Measurements from ENCODE around the gene FXYD6.
A peak's percentile ranks its signal among the peaks of the same experiment; 100 is the strongest.

Gene FXYD6

GRCh38 chr11:117914991-117915618 lies 38.6 kb upstream of the FXYD6 start:
- TF ChIP-seq GATA3 (IDR thresholded peaks at IDR 0.05; ENCODE audit: low read depth, low read length), result no peak
- no peak for TF ChIP-seq GATA2 (IDR thresholded peaks at IDR 0.05; ENCODE audit: low read depth, low read length)

DNA sequence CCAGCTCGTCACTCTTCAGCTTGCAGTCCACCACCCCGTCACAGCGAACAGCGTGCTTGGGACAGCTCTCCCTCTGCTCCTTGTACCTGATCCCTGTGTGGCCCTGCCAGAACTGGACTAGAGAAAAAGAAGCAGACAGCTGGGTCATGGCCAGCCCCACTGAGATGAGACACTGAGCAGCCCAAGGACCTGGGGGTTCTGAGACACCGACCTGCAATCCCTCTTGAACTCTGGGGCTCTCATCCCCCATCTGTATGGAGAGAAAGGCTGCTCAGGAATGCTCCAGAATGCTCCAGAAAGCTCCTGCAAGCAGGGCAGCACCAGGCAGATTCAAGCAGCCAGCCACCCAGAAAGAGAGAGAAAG lies 37.9 kb upstream of the FXYD6 start:
- no peak for TF ChIP-seq GATA3 (IDR thresholded peaks at IDR 0.05; ENCODE audit: low read depth, low read length)
- TF ChIP-seq GATA2 (IDR thresholded peaks at IDR 0.05; ENCODE audit: low read depth, low read length), result no peak

GRCh38 chr11:117913736-117914397 lies 37.4 kb upstream of the FXYD6 start:
- TF ChIP-seq GATA3 (IDR thresholded peaks at IDR 0.05; ENCODE audit: low read depth, low read length), result no peak

DNA sequence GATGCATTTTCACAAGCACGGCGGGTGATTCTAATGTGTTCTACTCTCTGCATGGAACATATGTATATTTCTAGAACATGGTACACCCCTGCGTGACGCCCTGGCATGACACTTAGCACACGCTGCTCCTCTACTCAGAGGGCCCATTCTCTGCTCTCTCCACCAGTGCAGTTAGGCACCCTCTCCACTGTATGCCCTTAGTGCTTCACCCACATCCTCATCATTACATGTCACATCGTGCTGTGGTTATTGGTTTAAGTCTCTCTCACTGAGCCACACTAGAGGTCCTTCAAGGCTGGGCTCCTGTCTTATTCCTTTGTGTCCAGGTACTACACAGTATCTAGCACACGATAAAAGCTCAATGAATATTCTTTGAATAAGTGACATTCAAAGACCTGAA lies 36.0 kb upstream of the FXYD6 start:
- no peak for TF ChIP-seq GATA3 (IDR thresholded peaks at IDR 0.05; ENCODE audit: low read depth, low read length)
- TF ChIP-seq GATA2 (IDR thresholded peaks at IDR 0.05; ENCODE audit: low read depth, low read length), result no peak

DNA sequence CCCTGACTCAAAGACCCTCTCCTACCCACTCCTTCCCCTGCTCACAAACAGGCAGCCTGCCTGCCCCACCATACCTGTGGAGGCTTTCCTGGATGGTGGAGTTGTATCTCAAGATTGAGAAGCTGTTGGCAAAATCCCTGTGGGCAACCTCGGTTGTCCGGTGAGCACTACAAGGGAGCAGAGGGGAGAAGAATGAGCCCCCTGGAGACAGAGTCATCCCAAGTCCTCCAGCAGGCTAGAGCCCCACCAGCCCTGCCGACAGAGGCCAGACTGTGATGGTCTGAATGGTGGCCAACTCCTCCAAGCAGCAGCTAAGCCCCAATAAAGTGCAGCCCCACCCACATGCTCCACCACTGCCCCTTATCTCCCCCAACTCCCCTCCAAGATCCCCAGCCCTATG lies 35.2 kb upstream of the FXYD6 start:
- TF ChIP-seq GATA2 (IDR thresholded peaks at IDR 0.05; ENCODE audit: low read depth, low read length) (no peak), GATA3 (IDR thresholded peaks at IDR 0.05; ENCODE audit: low read depth, low read length) (no peak)

DNA sequence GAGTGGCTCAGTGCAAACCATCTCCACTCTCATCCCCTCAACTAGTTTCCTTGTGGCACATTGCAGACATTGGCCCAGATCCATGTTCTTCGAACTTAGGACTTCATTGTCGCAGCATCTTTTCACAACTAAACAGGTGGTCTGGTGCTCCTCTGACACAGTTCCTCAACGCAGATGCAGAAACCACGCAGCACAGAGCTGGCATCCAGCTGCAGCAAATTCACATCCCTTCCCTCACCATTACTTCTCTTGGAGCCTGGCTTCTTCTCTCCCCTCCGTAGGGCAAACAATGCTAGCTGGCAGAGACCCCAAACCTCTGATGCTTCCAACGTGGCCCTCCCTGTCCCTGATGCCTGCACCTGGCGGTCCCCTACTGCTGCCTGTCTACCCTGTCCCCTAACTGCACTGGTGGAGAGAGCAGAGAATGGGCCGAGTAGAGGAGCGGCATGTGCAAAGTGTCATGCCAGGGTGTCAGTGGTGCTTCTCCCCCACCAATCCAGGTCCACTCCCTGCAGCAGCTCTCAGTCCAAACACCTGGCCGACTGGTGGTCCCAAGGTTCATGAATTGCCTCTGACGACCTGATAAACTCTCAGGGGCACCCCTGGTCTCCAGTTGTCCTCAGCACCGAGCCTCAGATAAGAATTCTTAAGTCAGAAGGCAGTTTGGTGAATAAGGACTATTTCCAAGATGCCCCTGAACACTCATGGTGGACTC lies 34.6 kb upstream of the FXYD6 start:
- no peak for TF ChIP-seq GATA3 (IDR thresholded peaks at IDR 0.05; ENCODE audit: low read depth, low read length)
- no peak for TF ChIP-seq GATA2 (IDR thresholded peaks at IDR 0.05; ENCODE audit: low read depth, low read length)

DNA sequence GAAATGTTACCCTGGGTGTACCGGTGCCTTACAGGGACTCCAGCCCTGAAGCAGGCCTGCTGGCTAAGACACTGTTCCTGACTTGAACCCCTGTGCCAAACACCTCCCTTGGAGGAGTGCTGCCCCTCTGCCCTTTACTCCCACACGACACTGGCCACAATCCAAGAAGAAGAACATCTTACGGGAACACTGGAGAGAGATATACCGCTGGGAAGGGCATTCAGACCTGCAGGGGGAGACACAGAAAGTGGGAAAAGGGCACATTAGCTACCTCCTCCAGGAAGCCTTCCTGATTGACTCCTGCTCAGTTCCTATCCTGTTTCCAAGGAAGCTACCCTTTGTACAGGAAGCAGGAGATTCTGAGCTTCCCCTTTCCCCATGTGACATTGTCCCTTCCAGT lies 34.1 kb upstream of the FXYD6 start:
- TF ChIP-seq GATA3 (IDR thresholded peaks at IDR 0.05; ENCODE audit: low read depth, low read length) (no peak), GATA2 (IDR thresholded peaks at IDR 0.05; ENCODE audit: low read depth, low read length) (no peak)

DNA sequence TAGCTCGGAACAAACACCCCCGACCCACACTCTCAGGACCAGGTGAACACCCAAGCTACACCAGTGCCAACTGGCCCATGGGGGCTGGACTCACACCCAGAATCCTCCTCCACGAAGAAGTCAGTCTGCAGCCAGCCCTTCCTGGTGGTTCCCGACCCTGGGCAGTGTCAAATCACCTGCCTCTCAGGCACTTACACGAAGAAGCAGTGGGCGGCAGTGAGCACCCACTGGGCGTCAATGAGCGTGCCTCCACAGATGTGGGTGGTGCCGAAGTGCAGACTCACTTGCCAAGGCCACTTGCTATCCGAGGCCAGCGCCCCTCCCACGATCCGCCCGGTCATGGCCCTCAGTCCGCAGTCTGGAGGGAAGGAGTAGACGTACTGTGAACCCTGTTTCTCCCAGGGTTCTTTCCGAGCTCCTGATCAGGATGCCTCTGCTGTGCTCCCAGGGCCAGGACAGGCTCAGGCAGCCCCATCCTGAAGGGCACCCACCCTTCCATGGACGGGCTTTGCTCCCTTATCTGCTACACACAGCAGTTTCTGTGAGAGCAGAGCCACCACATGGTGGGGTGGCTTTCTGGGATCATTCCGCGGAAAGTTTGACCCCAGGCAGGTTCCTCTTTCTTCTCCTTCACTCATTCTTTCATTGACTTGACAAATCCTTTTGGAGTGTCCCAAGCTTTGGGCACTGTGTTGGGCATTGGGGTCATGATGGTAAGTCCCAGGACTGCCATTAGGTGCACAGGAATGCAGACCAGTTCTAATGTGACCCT lies 33.3 kb upstream of the FXYD6 start:
- TF ChIP-seq GATA3 (IDR thresholded peaks at IDR 0.05; ENCODE audit: low read depth, low read length), result no peak
- TF ChIP-seq GATA2 (IDR thresholded peaks at IDR 0.05; ENCODE audit: low read depth, low read length), result no peak

GRCh38 chr11:117908959-117909610 lies 32.6 kb upstream of the FXYD6 start:
- TF ChIP-seq GATA3 (IDR thresholded peaks at IDR 0.05; ENCODE audit: low read depth, low read length) (no peak), GATA2 (IDR thresholded peaks at IDR 0.05; ENCODE audit: low read depth, low read length) (peak; percentile 88)

- TF ChIP-seq GATA3 (IDR thresholded peaks at IDR 0.05; ENCODE audit: low read depth, low read length) (no peak), GATA2 (IDR thresholded peaks at IDR 0.05; ENCODE audit: low read depth, low read length) (no peak)
These were observed 31.8 kb upstream of the FXYD6 start for GRCh38 chr11:117908109-117908895.

DNA sequence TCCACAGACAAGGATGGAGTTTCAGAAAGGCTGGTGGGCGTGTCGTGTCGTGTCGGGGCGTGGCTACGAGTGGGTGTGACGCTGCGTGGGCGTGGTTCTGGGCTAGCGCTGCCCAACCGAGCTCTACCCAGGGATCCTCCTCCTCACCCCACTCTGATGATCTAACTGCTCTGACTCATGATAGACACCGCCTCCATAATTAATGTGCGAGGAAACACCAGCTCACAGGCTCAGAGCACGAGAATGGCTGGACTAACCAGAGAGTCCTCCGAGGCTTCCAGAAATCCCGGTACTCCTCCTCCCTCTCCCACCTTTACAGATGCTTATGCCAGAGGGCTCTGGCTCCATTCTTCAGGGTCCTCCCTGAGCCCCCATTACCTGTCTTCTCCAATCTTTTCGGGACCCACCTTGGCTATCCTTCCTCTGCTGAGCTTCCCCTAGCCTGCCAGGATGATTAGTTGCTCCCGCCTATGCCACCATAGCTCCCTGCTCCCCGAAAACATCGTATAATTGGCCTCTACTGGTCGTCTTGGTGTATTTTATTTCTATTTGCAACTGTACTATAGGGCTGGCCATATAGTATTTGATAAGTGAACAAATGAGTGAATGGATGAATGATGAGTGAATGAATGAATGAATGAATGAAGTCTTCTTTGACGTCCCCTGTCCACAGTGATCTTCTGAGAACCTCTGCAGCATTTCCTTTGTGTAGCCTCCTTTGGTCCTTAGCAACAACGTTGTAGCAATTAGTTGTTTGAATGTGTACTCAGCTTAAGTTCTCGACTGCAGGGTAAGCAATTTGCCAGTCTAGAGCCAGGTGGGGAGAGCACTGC lies 31.0 kb upstream of the FXYD6 start:
- TF ChIP-seq GATA3 (IDR thresholded peaks at IDR 0.05; ENCODE audit: low read depth, low read length), result no peak
- no peak for TF ChIP-seq GATA2 (IDR thresholded peaks at IDR 0.05; ENCODE audit: low read depth, low read length)

DNA sequence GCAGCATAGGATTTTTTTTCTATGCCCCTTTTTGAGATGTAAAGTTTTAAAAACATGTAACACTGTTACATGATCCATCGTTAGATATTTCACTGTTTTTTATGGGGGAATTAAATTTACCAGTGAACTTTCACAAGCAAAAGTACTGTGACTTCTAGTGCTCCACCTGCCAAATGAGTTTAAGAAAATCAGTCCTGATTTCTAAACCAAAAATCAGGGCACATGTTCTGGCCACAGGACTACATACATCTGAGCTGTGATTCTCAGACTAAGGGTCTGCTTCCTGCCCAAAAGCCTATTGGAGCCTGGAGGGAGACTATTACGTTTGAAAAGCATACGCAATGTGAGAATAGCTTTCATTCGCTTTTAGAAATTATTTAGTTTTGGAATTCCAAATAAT lies 30.3 kb upstream of the FXYD6 start:
- no peak for TF ChIP-seq GATA2 (IDR thresholded peaks at IDR 0.05; ENCODE audit: low read depth, low read length)
- no peak for TF ChIP-seq GATA3 (IDR thresholded peaks at IDR 0.05; ENCODE audit: low read depth, low read length)
